Activated CD4-positive, alpha-beta T cell treated with anti-CD3 and anti-CD28 coated beads, Interleukin-2, amount 50 U/mL, for 24 hours (primary cell): ENCODE results near the gene INCENP.

ENCODE experiments used
- DNase-seq, 2 donors: peaks; one replicate each; pipeline ENCODE4 v3.0.0-alpha.2; 2020; ENCODE audit warnings: low read depth in 1 of 2, low spot score in 1 of 2

The INCENP gene

DNA sequence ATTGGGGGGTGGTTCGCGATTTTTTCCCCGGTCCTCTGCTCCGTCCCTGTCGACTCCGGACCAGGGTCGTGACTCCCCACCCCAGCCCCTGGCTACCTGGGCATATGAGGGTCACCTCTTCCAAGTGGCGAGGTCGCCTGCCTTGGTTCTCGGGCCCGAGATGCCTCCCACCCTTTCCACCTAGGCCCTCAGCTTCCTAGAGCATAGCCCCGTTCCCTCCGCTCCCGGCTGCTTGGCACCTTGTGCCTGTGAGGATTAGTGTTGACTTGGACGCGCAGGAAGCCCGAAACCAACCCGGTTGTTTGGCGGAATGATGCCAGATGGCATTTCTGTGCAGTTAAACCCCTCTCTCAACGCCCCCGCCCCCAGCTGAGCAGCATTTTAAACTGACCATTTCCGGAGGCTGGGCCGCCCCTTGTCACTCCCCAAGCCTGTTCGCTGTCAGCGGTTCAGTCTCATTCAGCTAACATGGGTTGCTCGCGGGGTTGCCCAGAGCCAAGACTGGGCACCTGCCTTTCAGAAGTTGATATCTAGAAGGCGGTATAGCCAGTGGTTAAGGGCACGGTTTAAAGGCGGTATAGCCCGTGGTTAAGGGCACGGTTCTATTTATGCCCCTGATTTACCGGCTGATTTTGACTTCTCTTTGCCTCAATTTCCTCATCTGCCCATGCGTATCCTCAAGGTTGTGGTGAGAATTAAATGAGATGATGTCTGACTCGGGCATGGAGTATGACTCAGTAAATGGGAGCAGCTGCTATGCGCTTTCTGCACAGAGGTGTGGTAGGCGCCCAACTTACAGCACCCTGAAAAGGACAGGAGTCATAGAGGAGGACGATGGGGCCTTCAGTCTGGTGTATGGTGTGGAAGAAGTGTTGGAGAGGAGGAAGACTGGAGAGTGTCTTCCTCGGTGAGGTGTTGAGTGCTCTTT lies 639 bp downstream of the INCENP start:
- no peak for DNase-seq

DNA sequence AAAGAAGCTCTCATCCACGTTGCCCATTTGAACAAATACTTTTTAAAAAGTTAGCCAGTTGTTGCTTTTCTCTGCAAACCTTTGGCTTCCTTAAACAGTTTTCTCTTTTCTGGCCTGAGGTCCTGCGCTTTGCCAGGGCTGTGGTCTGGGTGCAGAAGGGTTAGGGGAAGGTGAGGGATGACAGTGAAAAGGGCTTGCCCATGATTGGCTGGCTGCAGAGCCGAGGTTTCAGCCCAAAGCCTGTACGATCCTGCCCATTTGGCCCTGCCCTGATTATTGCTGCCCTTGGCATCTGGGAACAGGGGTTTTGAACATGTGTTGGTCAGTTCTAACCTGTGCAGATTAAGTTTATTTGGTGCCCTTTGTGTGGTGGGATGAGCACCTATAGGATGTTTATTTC lies 1.5 kb downstream of the INCENP start:
- DNase-seq, result no peak

DNA sequence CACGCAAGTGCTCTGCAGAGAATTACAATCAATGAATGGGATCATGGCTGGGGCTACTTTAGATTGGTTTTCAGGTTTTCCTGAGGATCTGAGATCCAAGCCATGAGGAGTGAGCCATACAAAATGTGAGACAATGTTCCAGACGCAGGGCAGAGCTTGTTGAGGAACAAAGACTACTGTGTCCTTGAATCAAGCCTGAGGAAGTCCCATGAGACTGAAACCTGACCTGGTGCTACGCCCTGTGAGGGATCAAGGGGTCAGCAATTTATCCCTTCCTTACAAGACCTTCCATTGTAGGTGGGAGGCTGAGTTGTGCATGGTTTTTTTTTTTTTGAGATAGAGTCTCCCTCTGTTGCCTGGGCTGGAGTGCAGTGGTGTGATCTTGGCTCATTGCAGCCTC lies 2.1 kb downstream of the INCENP start:
- DNase-seq, result no peak

DNA sequence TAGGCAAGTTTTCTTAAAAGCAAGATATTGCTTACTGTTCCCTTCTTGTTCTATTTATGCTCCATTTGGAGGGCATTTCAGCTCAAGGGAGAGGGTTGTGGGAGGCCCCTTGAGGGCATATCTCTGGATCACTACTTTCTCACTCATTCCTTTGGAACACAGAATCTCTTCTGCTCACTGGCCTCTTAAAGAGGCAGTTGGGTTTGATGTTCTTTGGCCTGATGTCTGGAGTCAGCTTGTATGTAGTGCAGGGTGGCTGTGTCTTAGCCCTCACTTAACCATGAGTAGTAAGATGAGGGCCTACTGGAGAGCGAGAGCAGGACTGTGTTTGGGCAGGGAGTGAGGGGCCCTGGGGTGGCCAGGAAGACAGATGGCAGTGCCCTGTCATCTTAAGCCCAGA lies 3.6 kb downstream of the INCENP start:
- no peak for DNase-seq

DNA sequence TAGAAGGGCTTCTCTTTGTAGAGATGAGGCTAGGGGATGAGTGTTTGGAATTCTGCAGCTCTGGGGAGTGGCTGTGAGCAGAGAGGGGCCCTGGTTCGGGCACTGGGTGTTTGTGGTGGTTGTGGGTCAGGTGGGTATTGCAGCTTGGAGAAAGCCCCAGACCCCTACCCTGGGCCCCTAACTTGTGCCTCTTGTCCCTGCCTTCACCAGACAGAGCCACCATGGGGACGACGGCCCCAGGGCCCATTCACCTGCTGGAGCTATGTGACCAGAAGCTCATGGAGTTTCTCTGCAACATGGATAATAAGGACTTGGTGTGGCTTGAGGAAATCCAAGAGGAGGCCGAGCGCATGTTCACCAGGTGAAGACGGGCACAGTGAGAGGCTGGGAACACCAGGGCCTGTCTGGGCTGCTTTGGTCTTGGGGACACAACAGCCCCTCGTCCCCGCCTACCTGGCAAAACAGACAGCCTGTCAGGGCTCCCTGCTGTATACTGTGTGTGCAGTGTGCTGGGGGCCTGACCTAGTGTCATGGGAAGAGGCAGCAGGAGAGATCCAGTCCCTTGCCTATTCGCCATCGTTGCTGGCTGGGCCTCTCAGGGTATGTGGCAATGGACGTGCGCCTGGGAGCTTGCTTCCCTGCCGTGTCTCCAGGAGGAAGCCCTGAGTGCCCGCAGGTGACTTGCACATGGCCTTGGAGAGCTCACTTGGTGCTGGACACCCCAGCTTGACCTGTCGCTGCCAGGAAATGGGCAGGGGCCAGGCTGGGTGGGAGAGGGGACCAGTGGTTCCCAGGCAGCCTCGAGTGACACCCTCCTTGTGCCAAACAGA lies 4.3 kb downstream of the INCENP start:
- no peak for DNase-seq

DNA sequence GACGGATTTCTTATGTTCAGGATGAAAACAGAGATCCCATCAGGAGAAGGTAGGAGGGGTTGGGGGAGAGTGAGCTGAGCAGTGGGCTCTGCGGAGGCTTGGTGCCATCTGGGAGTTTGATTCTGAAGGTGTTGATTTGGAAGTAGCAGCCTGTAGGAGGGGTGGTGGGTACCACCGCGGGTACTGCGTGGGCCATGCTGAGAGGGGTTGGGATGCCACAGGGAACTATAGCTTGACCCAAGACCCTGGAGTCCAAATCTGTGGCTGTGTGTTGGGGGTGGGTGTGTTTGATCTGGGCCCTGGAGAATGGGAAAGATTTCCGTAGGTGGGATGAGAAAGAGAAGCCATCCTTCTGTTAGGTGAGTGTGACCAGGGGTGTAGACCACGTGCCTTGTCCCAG lies 5.0 kb downstream of the INCENP start:
- DNase-seq, result no peak

DNA sequence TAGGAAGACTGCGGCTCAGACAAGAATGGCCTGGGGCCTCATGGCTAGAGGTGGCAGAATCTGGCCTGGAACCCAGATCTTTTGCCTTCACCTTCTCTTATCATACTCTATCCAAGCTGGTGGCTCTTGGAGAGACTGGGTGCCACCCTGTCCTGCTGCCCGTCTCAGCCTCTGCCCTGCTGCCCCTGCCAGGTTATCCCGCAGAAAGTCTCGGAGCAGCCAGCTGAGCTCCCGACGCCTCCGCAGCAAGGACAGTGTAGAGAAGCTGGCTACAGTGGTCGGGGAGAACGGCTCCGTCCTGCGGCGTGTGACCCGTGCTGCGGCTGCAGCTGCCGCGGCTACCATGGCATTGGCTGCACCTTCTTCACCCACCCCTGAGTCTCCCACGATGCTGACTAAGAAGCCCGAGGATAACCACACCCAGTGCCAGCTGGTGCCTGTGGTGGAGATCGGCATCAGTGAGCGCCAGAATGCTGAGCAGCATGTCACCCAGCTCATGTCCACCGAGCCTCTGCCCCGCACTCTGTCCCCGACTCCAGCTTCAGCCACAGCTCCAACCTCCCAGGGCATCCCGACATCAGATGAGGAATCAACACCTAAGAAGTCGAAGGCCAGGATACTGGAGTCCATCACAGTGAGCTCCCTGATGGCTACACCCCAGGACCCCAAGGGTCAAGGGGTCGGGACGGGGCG lies 5.9 kb downstream of the INCENP start:
- no peak for DNase-seq

DNA sequence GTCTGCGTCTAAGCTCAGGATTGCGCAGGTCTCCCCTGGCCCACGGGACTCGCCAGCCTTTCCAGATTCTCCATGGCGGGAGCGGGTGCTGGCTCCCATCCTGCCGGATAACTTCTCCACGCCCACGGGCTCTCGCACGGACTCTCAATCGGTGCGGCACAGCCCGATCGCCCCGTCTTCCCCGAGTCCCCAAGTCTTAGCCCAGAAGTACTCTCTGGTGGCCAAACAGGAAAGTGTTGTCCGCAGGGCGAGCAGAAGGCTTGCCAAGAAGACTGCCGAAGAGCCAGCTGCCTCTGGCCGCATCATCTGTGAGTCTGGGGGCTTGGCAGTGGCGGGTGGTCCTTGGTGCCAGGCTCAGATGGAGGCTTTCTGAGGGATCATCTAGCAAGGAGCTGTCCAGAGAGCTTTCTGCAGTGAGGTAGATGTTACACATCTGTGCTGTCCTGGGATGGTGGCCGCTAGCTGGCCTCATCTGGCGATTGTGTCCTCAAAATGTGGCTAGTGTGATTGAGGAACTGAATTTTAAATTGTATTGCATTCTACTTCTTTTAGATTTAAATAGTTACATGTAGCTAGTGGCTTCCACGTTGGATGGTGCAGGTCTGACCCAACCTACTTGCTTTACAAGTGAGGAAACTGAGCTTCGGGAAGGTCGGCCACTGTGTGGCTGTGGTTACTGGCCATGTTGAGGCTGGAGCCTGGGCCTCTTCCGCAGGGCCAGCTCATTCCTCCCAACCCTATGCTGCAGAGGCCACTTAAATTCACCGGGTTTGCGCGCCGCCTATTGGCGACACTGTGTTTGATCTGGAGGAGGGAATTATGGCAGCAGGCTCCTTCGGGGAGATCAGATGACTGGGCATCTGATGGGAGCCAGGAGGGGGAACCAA lies 6.7 kb downstream of the INCENP start:
- no peak for DNase-seq

DNA sequence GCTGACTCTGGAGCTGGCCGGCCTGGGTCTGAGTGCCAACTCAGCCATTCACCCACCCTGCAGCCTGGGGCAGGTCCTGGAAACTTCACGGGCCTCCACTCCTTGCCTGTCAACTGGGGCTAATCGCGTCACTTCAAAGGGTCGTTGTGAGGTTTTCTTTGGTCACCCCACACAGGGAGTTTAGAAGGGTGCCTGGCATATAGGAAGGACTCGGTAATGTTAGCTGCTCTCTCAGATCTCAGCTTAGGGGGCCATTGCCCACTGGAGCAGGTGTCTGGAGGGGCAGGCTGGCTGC lies 7.3 kb downstream of the INCENP start:
- DNase-seq, result no peak

DNA sequence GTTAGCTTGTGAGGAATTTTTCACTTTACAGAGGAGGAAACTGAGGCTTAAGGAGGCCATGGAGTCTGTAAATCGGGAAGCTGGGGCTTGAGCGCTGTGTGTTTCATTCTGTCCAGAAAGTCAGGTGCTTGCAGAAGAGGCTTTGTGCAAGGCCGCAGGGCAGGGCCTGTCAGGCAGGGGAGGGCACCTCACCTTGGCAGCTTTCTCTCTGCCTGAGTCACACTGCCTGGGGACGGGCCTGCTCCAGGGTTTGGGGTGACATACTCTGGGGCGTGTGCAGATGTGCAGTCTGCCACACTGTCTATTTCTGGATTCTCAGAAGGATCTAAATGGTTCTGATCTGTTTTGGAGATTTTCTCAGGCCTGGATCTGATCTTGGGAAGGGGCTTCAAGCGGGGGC lies 8.4 kb downstream of the INCENP start:
- DNase-seq, result no peak

DNA sequence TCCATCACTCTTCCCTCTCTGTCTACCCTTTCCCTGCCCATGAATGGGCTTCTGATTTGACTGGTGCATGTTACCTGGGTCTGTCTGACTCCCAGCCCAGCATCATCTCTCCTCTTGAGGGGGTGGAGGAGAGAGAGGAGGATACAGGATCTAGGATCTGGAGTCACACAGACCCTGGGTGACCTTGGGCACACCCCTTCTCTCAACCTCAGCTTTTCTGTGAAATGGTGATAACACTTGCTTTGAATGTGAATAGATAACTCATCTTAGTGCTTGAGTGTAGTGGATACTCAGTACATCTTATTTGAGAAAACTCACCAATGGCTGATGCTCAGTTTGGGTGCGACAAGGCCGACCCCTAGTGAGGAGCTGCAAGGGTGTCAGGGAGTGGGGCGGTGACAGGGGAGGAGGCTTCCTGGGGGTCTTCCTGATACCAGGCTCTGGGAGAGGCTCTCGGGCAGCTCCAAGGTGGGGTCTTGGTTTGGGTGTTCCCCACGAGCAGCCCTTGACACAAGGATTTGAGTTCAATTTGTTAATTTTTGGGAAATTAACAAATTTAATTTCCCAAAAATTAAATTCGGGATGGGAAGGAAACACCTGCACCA lies 9.0 kb downstream of the INCENP start:
- no peak for DNase-seq

DNA sequence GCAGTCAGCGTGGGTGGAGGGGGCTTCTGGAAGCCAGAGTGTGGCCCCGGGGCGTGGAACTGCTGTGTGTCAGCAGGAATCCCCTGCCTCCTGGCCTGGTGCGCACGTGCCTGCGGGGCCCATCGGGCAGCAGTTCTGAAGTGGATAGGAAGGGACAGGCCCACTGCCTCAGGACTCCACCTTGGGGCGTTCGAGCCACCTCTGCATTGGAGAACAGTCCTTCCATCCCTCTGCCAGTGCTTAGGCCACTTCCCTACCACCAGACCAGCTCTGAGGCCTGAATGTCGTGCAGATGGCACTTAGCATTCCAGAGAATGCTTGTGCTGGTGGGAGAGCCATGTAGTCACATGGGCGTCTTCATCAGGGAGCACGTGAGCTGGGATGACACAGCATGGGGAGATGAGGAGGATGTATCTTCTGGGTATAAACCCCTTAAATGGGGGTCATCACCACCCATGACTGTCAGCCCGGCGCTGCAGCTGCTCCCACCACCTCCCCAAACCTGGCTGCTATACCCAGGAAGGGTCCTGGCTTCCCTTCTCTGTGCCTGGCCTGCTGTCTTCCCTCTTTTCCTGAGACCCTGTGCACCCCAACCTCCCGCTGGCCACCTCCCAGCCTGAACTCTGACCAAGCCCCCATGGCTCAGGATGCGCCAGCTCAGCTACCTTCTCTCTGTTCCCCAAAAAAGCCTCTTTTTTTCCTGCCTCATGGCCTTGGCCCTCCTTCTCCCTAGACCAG lies 9.7 kb downstream of the INCENP start:
- no peak for DNase-seq

DNA sequence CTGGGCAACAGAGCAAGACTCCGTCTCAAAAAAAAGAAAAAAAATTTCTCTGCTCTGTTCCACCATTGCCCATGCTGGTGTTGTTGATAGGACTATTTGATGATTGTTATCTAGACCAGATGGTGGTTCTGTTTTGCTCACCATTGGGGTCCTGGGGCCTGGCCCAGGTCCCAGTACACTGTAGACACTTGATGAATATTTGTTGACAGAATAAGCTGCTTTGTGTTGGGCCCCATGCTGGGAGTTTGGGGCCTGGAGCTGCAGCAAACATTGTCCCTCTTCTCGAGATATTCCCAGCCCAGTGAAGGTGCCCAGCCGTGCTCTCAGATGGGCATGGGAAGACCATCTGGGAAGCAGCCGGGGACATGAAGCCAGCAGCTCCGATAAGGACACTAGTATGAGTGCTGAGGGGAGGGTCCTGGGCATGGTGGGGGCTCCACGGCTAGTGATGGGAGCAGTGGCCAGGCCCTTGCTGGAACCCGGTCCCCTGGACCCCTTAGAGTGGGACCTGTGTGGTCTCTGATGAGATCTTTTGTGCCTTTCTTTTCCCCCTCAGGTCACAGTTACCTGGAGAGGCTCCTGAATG lies 13.6 kb downstream of the INCENP start:
- DNase-seq, result no peak

DNA sequence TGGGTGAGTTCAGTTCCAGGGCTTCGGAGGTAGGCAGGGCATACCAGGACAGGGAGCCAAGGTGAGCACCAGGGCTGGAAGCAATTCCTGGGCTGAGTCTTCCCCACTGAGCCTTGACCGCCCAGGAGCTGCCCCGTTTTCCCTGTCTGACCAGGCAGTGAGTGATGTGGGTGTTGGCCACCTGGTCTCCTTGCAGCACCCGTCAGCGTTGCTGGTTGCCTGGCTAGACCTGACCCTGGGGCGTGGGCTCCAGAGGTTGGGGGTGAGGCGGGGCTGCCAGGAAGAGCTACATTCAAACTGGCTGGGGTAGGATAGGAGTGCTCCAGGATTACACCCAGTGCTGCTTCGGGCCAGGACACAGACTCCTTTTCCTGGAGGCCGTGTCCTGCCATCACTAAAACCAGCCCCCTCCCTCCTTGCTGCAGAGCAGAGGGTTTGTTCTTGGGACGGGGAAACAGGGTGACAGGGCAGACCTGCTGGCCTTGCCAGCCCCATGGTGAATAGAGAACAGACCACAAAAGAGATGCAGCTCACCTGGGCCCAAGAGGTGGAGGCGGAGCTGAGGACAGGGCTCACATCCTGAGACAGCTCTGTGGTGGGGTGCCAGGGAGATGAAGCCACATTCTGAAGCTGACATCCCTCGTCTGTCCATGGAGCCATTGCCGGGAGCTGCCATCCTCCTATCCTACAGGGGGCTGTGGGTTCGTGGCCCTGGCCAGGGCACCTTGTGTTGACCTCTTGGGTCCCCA lies 14.2 kb downstream of the INCENP start:
- DNase-seq, result no peak

DNA sequence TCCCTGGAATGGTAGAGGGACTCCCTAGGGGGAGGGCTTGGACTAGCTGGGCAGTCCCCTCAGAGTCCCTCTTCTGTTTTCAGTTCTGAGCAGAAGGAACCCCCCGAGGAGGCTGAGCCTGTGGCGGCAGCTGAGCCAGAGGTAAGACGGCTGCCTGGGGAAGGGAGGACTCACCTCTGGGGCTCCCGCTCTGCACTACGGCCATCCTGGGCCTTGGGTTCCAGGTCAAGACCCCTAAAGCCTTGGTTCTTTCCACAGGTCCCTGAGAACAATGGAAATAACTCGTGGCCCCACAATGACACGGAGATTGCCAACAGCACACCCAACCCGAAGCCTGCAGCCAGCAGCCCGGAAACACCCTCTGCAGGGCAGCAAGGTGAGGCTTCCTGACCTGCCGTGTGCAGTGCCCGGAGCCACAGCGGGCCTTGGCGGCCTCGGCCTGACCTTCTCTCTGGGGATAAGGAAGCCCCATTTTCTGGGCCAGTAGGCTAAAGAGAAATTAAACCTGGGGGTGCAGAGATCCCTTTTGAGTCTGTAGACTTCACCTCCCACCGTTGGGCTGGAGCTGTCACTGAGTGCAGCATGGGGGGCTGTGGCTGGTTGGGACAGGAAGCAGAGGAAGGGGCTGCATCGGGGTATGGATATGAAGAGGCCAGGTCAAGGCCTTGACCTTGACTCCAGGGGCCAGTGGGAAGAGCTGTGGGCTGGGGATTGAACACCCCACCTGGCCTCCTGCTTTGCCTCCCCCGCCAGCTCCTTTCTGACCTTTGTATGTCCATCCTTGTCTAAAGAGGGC lies 15.0 kb downstream of the INCENP start:
- DNase-seq, result no peak

DNA sequence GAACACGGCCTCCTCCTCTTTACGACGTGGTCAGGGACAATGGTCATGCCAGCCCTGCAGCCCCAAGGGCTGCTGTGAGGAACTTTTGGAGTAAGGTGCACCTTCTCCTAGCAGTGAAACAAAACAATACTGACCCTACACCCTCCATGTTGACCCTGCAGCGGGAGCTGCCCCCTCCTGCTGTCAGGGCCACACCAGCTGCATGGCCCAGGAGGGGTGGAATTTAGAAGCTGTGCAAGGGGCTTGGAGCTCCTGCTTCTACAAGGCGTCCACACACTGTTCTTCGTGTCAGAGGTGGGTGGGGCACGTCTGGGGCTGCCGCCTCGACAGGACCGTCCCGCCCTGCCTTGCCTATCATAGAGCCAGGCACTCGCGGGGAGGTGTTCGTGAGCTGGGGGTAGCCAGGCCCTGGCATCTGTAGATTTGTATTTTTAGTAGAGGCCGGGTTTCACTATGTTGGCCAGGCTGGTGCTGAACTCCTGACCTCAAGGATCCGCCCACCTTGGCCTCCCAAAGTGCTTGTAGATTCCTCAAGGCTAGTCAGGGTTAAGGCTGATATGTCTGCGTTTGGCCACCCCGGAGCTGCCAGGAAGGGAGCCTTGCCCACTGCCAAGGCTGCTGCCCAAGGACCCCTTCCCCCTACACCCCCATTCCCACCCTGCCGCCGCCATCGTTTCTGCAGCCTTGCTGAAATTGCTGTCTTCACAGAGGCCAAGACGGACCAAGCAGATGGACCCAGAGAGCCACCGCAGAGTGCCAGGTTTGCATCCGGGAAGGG lies 15.9 kb downstream of the INCENP start:
- DNase-seq, result no peak
